Astrocyte (in vitro differentiated cells and primary cell): ENCODE data around the gene TYMS.

Source experiments
- CTCF ChIP-seq: IDR thresholded peaks from 2 replicates; pipeline ENCODE4 v1.5.1; 2011; ENCODE audit warnings: low read depth, mild to moderate bottlenecking, inconsistent platforms, low read length, moderate library complexity; ENCODE audit not compliant: insufficient read depth
- EZH2 ChIP-seq: IDR thresholded peaks from 2 replicates; pipeline ENCODE4 v1.6.1; 2012; ENCODE audit warnings: mild to moderate bottlenecking, low read length, inconsistent platforms; ENCODE audit not compliant: insufficient read depth

GRCh38 chr18:657311-658000, at the start of gene TYMS:
- no peak for TF ChIP-seq CTCF
- TF ChIP-seq EZH2 = no peak
